GM12872 (cell line): ENCODE measurements around the gene TSR1.

Experiments used
- TF ChIP-seq, protein P1 (sequence below): IDR thresholded peaks from 3 replicates; pipeline ENCODE4 v1.5.1; 2011; ENCODE audit warnings: low read depth, mild to moderate bottlenecking, low read length, moderate library complexity; ENCODE audit not compliant: insufficient read depth

The TSR1 gene

DNA sequence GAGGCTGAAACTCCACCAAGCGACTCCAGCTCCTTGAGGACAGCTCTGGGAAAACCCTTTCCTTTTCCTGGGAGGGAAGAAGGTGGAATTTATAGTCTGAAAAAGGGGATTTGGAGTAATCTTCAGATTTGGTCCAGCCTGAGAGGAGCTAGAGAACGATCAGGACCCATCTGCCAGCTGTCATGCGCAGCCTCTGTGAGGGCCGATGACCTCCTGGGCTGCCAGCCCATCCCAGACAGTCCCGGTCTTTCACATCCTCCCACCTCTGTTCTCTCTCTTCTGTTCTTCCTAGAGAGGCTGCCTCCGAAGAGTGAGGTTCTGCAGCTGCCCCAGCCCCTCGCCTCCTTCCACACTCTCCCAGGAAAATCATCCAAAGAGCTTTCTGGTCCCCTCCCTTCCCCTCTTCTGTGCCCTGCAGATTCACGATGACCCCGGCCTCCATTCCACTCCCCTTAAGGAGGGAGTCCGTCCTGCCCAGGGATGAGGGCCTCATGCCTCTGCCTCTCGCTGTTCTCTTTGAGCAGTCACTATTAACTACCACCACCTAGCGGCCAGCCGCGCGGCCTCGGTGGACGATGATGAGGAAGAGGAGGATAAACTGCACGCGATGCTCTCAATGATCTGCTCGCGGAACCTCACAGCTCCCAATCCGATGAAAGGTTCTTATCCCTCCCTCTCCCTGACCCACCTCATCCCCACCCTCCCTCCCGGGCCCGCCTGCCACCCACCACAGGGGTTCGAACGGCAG is 30.7 kb upstream of the TSR1 start:
- TF ChIP-seq, protein P1, sequence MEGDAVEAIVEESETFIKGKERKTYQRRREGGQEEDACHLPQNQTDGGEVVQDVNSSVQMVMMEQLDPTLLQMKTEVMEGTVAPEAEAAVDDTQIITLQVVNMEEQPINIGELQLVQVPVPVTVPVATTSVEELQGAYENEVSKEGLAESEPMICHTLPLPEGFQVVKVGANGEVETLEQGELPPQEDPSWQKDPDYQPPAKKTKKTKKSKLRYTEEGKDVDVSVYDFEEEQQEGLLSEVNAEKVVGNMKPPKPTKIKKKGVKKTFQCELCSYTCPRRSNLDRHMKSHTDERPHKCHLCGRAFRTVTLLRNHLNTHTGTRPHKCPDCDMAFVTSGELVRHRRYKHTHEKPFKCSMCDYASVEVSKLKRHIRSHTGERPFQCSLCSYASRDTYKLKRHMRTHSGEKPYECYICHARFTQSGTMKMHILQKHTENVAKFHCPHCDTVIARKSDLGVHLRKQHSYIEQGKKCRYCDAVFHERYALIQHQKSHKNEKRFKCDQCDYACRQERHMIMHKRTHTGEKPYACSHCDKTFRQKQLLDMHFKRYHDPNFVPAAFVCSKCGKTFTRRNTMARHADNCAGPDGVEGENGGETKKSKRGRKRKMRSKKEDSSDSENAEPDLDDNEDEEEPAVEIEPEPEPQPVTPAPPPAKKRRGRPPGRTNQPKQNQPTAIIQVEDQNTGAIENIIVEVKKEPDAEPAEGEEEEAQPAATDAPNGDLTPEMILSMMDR, result no peak

DNA sequence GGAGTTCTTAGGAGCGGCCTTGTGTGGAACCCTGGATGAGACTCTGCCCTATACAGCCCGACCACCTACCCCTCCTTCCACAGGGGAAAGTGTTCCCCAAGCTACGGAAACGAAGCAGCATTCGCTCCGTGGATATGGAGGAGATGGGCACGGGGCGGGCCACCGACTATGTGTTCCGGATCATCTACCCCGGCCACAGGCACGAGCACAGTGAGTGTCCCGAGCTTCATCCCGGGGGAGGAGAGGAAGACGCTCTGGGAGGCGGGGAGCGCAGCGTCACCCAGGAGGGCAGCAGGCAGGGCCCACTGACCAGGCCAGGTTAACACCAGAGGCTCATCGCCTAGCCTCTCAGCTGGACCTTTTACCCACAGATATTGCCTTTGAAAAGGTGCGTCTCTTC is 28.9 kb upstream of the TSR1 start:
- TF ChIP-seq, protein P1, result no peak

DNA sequence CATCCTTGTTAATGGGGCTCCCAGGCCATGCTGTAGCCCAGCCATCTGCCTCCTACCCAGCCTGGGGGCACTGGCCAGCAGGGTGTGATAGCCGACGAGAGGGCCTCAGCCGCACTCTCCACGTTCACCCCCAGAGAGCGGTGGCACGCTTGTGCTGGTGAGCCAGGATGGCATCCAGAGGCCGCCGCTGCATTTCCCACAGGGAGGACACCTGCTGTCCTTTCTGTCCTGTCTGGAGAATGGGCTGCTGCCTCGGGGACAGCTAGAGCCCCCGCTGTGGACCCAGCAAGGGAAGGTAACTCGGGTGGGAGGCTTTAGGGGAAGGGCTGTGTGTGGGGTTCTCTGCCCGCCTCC is 28.5 kb upstream of the TSR1 start:
- TF ChIP-seq, protein P1, result no peak

DNA sequence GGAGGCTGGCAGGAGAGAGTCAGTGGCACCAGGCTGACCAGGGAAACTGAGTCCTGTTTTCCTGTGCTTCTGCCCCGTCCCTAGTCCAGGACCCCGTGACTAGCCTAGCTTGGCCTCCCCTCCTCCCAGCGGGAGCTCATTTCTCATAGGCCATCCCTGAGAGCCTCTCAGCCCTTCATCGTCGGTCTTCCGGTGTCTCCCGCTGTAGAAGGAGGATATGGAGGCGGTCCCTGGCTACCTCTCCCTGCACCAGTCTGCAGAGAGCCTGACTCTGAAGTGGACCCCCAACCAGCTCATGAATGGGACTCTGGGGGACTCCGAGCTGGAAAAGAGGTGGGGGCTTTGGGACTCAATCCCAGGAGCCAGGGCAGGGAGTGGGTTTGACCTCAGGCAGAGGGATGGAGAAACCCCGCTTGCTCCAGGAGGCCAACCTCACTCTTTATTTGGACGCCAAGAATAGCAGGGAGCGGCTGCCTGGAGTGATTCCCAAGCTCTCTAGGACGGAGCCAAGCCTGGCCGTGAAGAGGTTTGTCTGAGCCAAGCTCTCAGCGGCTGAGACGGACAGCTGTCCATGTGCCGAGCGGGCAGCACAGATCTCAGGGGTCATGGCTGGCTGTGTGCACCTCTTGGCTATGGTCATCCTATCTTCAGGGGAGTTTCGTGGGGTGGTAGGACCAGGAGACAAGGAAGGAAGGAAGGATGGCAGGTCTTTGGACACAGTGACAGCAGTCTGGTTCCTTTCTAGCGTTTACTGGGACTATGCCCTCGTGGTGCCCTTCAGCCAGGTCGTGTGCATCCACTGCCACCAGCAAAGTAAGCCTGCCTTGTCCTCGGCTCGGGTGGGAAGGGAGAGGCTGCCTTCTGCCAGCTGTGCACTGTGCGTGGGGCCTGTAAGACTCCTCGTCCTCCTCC is 27.9 kb upstream of the TSR1 start:
- TF ChIP-seq, protein P1, result no peak

DNA sequence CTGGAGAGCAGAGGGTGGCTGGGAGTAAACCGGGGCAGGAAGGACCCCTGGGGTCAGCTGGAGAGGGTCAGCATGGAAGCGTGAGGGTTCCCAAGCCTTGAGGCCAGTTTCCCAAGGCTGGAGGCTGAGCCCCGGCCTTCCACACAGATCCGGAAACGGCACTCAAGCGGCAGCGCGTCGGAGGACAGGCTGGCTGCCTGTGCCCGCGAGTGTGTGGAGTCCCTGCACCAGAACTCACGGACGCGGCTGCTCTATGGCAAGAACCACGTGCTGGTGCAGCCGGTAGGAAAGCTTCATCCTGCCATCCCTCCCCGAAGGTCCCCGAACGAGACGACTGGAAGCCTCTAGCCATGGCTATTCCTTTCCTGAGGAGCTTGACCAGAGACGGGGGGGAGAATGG is 27.1 kb upstream of the TSR1 start:
- TF ChIP-seq, protein P1, result no peak

DNA sequence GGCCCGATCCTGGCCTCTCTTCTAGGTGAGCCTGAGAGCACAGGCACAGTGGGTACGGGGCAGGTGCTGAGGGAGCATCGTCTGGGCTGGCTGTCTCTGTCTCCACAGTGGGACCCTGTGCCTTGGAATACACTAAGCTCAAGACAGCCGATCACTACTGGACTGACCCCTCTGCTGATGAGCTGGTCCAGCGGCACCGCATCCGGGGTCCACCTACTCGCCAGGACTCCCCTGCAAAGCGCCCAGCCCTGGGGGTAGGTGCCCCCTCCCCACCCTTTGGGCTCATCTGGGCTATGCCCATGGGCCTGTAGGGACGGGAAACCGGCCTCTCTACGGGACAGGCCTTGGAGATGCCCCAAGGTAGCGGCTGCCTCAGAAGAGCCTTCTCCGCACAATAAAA is 26.6 kb upstream of the TSR1 start:
- TF ChIP-seq, protein P1, result no peak

DNA sequence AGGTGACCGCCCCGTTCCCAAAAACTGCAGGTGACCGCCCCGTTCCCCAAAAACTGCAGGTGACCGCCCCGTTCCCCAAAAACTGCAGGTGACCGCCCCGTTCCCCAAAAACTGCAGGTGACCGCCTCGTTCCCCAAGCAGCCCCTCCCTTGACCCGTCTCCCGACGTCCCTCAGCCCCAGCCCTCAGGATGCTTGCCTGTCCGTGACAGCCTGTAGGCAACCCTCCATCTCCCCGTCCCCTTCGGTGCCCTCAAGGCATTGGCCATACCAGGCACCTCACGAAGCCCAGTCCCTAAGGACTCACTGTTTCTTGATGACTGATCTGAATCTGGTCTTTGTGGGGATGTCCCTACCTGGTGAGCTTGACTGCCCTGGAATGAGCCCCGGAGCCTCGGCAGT is 26.2 kb upstream of the TSR1 start:
- TF ChIP-seq, protein P1, result no peak
